GM10266 (cell line): ENCODE results near the gene CCDC85B.

Experiments
- DNase-seq: peaks from one replicate; pipeline ENCODE4 v3.0.0; 2012; ENCODE audit errors: extremely low spot score
- CTCF ChIP-seq: IDR thresholded peaks from 2 replicates; pipeline ENCODE4 v1.5.1; 2012; ENCODE audit warnings: mild to moderate bottlenecking, low read depth; ENCODE audit not compliant: control insufficient read depth, insufficient read depth; ENCODE audit errors: missing control alignments

CCDC85B gene

GRCh38 chr11:65927904-65928397, 37.5 kb downstream of the CCDC85B start:
- peak; percentile 84 for DNase-seq
- TF ChIP-seq CTCF = no peak

GRCh38 chr11:65928667-65929066, 38.2 kb downstream of the CCDC85B start:
- no peak for DNase-seq
- no peak for TF ChIP-seq CTCF

- no peak for TF ChIP-seq CTCF
- DNase-seq = no peak
These were observed 41.5 kb downstream of the CCDC85B start for GRCh38 chr11:65931773-65932557.

- DNase-seq = no peak
- no peak for TF ChIP-seq CTCF
These were observed 42.1 kb downstream of the CCDC85B start for GRCh38 chr11:65932558-65932919.

GRCh38 chr11:65934014-65934413, 43.5 kb downstream of the CCDC85B start:
- TF ChIP-seq CTCF = no peak
- DNase-seq = no peak

GRCh38 chr11:65937766-65938165, 47.3 kb downstream of the CCDC85B start:
- no peak for DNase-seq
- no peak for TF ChIP-seq CTCF
